ENCODE results near the gene RHBDF2. TPM values are rescaled to one million over a fixed set of nuclear protein-coding genes. Genes with fewer than 3 reads are reported as not detected.

The RHBDF2 gene
- total RNA-seq, 5 donors from 2014 or later (not counting 1 experiment from before 2014, with no cell fraction given) = 35.2 to 99.0 (median 74.0) TPM

- 86% methylated on average over 6 of the region's 6 CpGs for WGBS (ENCODE audit: insufficient coverage)
- Mint-ChIP-seq H3K9me3 (no peaks in the 10 kb centered on the region), H3K4me3 (no peak overlapping the region), H3K27me3 (no peaks in the 10 kb centered on the region), H3K27ac (no peak overlapping the region), H3K36me3 (peaks cover 7% of the 10 kb centered on the region), H3K4me1 (peaks cover 3 to 5% (median 4%) of the 10 kb centered on the region in 3 donors)
- Histone ChIP-seq H3K4me3 (ENCODE audit: control insufficient read depth in 1 of 2, extremely low read depth in 1 of 2, low read length in 1 of 2) (no peak overlapping the region), H3K27ac (ENCODE audit: low read length) (no peak overlapping the region), H3K4me1 (ENCODE audit: control insufficient read depth in 1 of 2, extremely low read depth in 1 of 2, insufficient read depth in 2 of 2, low read length in 2 of 2) (peaks cover 0 to 6% of the 10 kb centered on the region in 2 experiments), H3K36me3 (ENCODE audit: control insufficient read depth in 2 of 2, extremely low read depth in 1 of 2, insufficient read depth in 1 of 2, low read length in 1 of 2) (peaks cover 4 to 7% of the 10 kb centered on the region in 2 donors), H3K27me3 (replicated peaks in 1 of 2; ENCODE audit: control insufficient read depth in 2 of 2, extremely low read depth in 1 of 2, insufficient read depth in 2 of 2, low read length in 1 of 2) (peaks cover 0 to 4% of the 10 kb centered on the region in 2 experiments), H3K9me3 (no peaks in the 10 kb centered on the region)
- DNase-seq = no peak
- no peak for ATAC-seq (replicated peaks in 1 of 4)
- ChIA-PET POLR2A (interaction anchor here in 1 of 2 donors (0.6 kb wide), 1 partner anchor 41 kb away, joined by 10 read pairs; no protein-coding TSS in a partner anchor), CTCF (interaction anchor here (0.6 to 1.8 kb wide), 9 partner anchors 31 to 195 kb away, joined by 3 to 5 read pairs (median 4); partner anchors contain the start of gene RHBDF2 (in 1 of the 2))
Observed at GRCh38 chr17:76466775-76467130, 34.5 kb downstream of the RHBDF2 start.

GRCh38 chr17:76462556-76463290 is 38.5 kb downstream of the RHBDF2 start:
- POLR2A ChIA-PET = interaction anchor here in 1 of 2 donors (0.6 kb wide), 1 partner anchor 15 kb away, joined by 3 read pairs; no protein-coding TSS in a partner anchor
- peaks cover 3 to 5% (median 4%) of the 10 kb centered on the region in 3 donors for H3K4me1 Mint-ChIP-seq
- DNase-seq = no peak
- Histone ChIP-seq H3K9me3 (no peaks in the 10 kb centered on the region), H3K27ac (ENCODE audit: low read length) (no peak overlapping the region), H3K4me1 (ENCODE audit: control insufficient read depth in 1 of 2, extremely low read depth in 1 of 2, insufficient read depth in 2 of 2, low read length in 2 of 2) (peaks cover 0 to 6% of the 10 kb centered on the region in 2 experiments), H3K4me3 (ENCODE audit: control insufficient read depth in 1 of 2, extremely low read depth in 1 of 2, low read length in 1 of 2) (no peak overlapping the region), H3K27me3 (replicated peaks in 1 of 2; ENCODE audit: control insufficient read depth in 2 of 2, extremely low read depth in 1 of 2, insufficient read depth in 2 of 2, low read length in 1 of 2) (peaks cover 0 to 4% of the 10 kb centered on the region in 2 experiments), H3K36me3 (ENCODE audit: control insufficient read depth in 2 of 2, extremely low read depth in 1 of 2, insufficient read depth in 1 of 2, low read length in 1 of 2) (no peaks in the 10 kb centered on the region)
- H3K9me3 Mint-ChIP-seq = no peaks in the 10 kb centered on the region
- no peak for ATAC-seq (replicated peaks in 1 of 4)
- H3K4me3 Mint-ChIP-seq = no peak overlapping the region
- H3K27ac Mint-ChIP-seq = no peak overlapping the region
- no peaks in the 10 kb centered on the region for H3K27me3 Mint-ChIP-seq
- CTCF ChIA-PET = interaction anchor here in 1 of 2 donors (0.5 to 0.6 kb wide), 3 partner anchors 9 to 1325 kb away, joined by 3 to 4 read pairs (median 4); no protein-coding TSS in a partner anchor
- no peaks in the 10 kb centered on the region for H3K36me3 Mint-ChIP-seq
- WGBS (ENCODE audit: insufficient coverage) = 86% methylated on average over 16 of the region's 24 CpGs

GRCh38 chr17:76461765-76462555 is 39.3 kb downstream of the RHBDF2 start:
- Histone ChIP-seq H3K27ac (ENCODE audit: low read length) (no peak overlapping the region), H3K4me3 (ENCODE audit: control insufficient read depth in 1 of 2, extremely low read depth in 1 of 2, low read length in 1 of 2) (no peak overlapping the region), H3K27me3 (replicated peaks in 1 of 2; ENCODE audit: control insufficient read depth in 2 of 2, extremely low read depth in 1 of 2, insufficient read depth in 2 of 2, low read length in 1 of 2) (peaks cover 0 to 4% of the 10 kb centered on the region in 2 experiments), H3K4me1 (ENCODE audit: control insufficient read depth in 1 of 2, extremely low read depth in 1 of 2, insufficient read depth in 2 of 2, low read length in 2 of 2) (peaks cover 0 to 6% of the 10 kb centered on the region in 2 experiments), H3K9me3 (no peaks in the 10 kb centered on the region), H3K36me3 (ENCODE audit: control insufficient read depth in 2 of 2, extremely low read depth in 1 of 2, insufficient read depth in 1 of 2, low read length in 1 of 2) (no peaks in the 10 kb centered on the region)
- peak overlapping the region in 1 of 2 donors; percentile 57 for H3K27ac Mint-ChIP-seq
- POLR2A ChIA-PET = interaction anchor here in 1 of 2 donors (0.6 kb wide), 1 partner anchor 14 kb away, joined by 3 read pairs; no protein-coding TSS in a partner anchor
- no peaks in the 10 kb centered on the region for H3K27me3 Mint-ChIP-seq
- 74% methylated on average over 6 of the region's 11 CpGs for WGBS (ENCODE audit: insufficient coverage)
- ATAC-seq (replicated peaks in 1 of 4) (no peak), DNase-seq (no peak)
- H3K36me3 Mint-ChIP-seq = no peaks in the 10 kb centered on the region
- H3K4me1 Mint-ChIP-seq = peaks cover 3 to 5% (median 4%) of the 10 kb centered on the region in 3 donors
- CTCF ChIA-PET = interaction anchor here in 1 of 2 donors (0.5 kb wide), 1 partner anchor 8 kb away, joined by 4 read pairs; no protein-coding TSS in a partner anchor
- no peaks in the 10 kb centered on the region for H3K9me3 Mint-ChIP-seq
- H3K4me3 Mint-ChIP-seq = no peak overlapping the region

- 77% methylated on average over 4 of the region's 4 CpGs for WGBS (ENCODE audit: insufficient coverage)
- DNase-seq = no peak
- H3K4me1 Mint-ChIP-seq = no peaks in the 10 kb centered on the region
- no peaks in the 10 kb centered on the region for H3K27me3 Mint-ChIP-seq
- Histone ChIP-seq H3K4me1 (ENCODE audit: control insufficient read depth in 1 of 2, extremely low read depth in 1 of 2, insufficient read depth in 2 of 2, low read length in 2 of 2) (no peaks in the 10 kb centered on the region), H3K36me3 (ENCODE audit: control insufficient read depth in 2 of 2, extremely low read depth in 1 of 2, insufficient read depth in 1 of 2, low read length in 1 of 2) (no peaks in the 10 kb centered on the region), H3K4me3 (ENCODE audit: control insufficient read depth in 1 of 2, extremely low read depth in 1 of 2, low read length in 1 of 2) (no peak overlapping the region), H3K27ac (ENCODE audit: low read length) (no peak overlapping the region), H3K27me3 (replicated peaks in 1 of 2; ENCODE audit: control insufficient read depth in 2 of 2, extremely low read depth in 1 of 2, insufficient read depth in 2 of 2, low read length in 1 of 2) (peaks cover 0 to 4% of the 10 kb centered on the region in 2 experiments), H3K9me3 (no peaks in the 10 kb centered on the region)
- no peak for ATAC-seq (replicated peaks in 1 of 4)
- ChIA-PET POLR2A (no interaction called here), CTCF (interaction anchor here in 1 of 2 donors (1.0 kb wide), 1 partner anchor 43 kb away, joined by 4 read pairs; no protein-coding TSS in a partner anchor)
- H3K4me3 Mint-ChIP-seq = no peak overlapping the region
- no peaks in the 10 kb centered on the region for H3K36me3 Mint-ChIP-seq
- H3K9me3 Mint-ChIP-seq = no peaks in the 10 kb centered on the region
- H3K27ac Mint-ChIP-seq = no peak overlapping the region
Observed at GRCh38 chr17:76459674-76460073, 41.5 kb downstream of the RHBDF2 start.

GRCh38 chr17:76458580-76459490 is 42.4 kb downstream of the RHBDF2 start:
- Histone ChIP-seq H3K4me3 (ENCODE audit: control insufficient read depth in 1 of 2, extremely low read depth in 1 of 2, low read length in 1 of 2) (no peak overlapping the region), H3K4me1 (ENCODE audit: control insufficient read depth in 1 of 2, extremely low read depth in 1 of 2, insufficient read depth in 2 of 2, low read length in 2 of 2) (no peaks in the 10 kb centered on the region), H3K36me3 (ENCODE audit: control insufficient read depth in 2 of 2, extremely low read depth in 1 of 2, insufficient read depth in 1 of 2, low read length in 1 of 2) (no peaks in the 10 kb centered on the region), H3K27me3 (replicated peaks in 1 of 2; ENCODE audit: control insufficient read depth in 2 of 2, extremely low read depth in 1 of 2, insufficient read depth in 2 of 2, low read length in 1 of 2) (peaks cover 0 to 4% of the 10 kb centered on the region in 2 experiments), H3K9me3 (no peaks in the 10 kb centered on the region), H3K27ac (ENCODE audit: low read length) (no peak overlapping the region)
- H3K4me3 Mint-ChIP-seq = no peak overlapping the region
- ATAC-seq (replicated peaks in 1 of 4) (peak in 1 of 4 experiments; percentile 28), DNase-seq (no peak)
- CTCF ChIA-PET = interaction anchor here (0.6 to 1.0 kb wide), 3 partner anchors 24 to 170 kb away, joined by 3 to 4 read pairs (median 4); no protein-coding TSS in a partner anchor
- POLR2A ChIA-PET = interaction anchor here in 1 of 2 donors (0.5 kb wide), 1 partner anchor 220 kb away, joined by 3 read pairs; no protein-coding TSS in a partner anchor
- no peaks in the 10 kb centered on the region for H3K27me3 Mint-ChIP-seq
- H3K27ac Mint-ChIP-seq = no peak overlapping the region
- H3K36me3 Mint-ChIP-seq = no peaks in the 10 kb centered on the region
- no peaks in the 10 kb centered on the region for H3K4me1 Mint-ChIP-seq
- H3K9me3 Mint-ChIP-seq = no peaks in the 10 kb centered on the region
- WGBS (ENCODE audit: insufficient coverage) = 56% methylated on average over 3 of the region's 9 CpGs

All from T-cell (primary cell).